HG02571 (cell line): ENCODE measurements around the gene WNT7A.
"Not testable (repeated sequence)": the region's sequence is repeated elsewhere in the genome, so short reads cannot be mapped to it uniquely, and the experiment has no call there.

ENCODE experiments used
- ATAC-seq: cut with Tn5 transposase; IDR thresholded peaks from one replicate; pipeline ENCODE4 v1.9.1; 2021; ENCODE audit warnings: mild to moderate bottlenecking, moderate library complexity; ENCODE audit not compliant: unreplicated experiment

Gene WNT7A

GRCh38 chr3:13866041-13866965 is 13.6 kb downstream of the WNT7A start:
- ATAC-seq, result no peak

GRCh38 chr3:13865581-13865980 is 14.3 kb downstream of the WNT7A start:
- ATAC-seq, result no peak

- no peak for ATAC-seq
These were observed 14.8 kb downstream of the WNT7A start for GRCh38 chr3:13865106-13865505.

- ATAC-seq, result no peak
These were observed 15.8 kb downstream of the WNT7A start for GRCh38 chr3:13863965-13864595.

- ATAC-seq, result no peak
These were observed 16.4 kb downstream of the WNT7A start for GRCh38 chr3:13863382-13863952.

- no peak for ATAC-seq
These were observed 18.4 kb downstream of the WNT7A start for GRCh38 chr3:13861461-13861860.

- ATAC-seq, result no peak
These were observed 19.9 kb downstream of the WNT7A start for GRCh38 chr3:13860001-13860400.

- ATAC-seq, result no peak
These were observed 20.9 kb downstream of the WNT7A start for GRCh38 chr3:13858768-13859520.

- ATAC-seq, result no peak
These were observed 22.0 kb downstream of the WNT7A start for GRCh38 chr3:13857702-13858380.

GRCh38 chr3:13856628-13857027 is 23.2 kb downstream of the WNT7A start:
- ATAC-seq, result not testable (repeated sequence)

- no peak for ATAC-seq
These were observed 23.9 kb downstream of the WNT7A start for GRCh38 chr3:13856006-13856405.

GRCh38 chr3:13854492-13854891 is 25.4 kb downstream of the WNT7A start:
- no peak for ATAC-seq

GRCh38 chr3:13853978-13854296 is 25.9 kb downstream of the WNT7A start:
- no peak for ATAC-seq

GRCh38 chr3:13853256-13853977 is 26.5 kb downstream of the WNT7A start:
- no peak for ATAC-seq

GRCh38 chr3:13852638-13853009 is 27.2 kb downstream of the WNT7A start:
- no peak for ATAC-seq

- no peak for ATAC-seq
These were observed 27.8 kb downstream of the WNT7A start for GRCh38 chr3:13851997-13852637.

- no peak for ATAC-seq
These were observed 28.6 kb downstream of the WNT7A start for GRCh38 chr3:13851091-13851849.

GRCh38 chr3:13850161-13850945 is 29.5 kb downstream of the WNT7A start:
- ATAC-seq, result no peak
